HepG2 (cell line): ENCODE measurements around the gene SLC25A11. TPM values are rescaled to one million over a fixed set of nuclear protein-coding genes. Genes with fewer than 3 reads are reported as not detected.

Experiments used
- microRNA-seq: library from miRNA; unstranded; fragments of <30 nt; microRNA quantifications from one replicate; pipeline ENCODE4, GENCODE V29; 2020
- polyA plus RNA-seq, 8 experiments: library from polyadenylated mRNA; depleted of rRNA in 3 of 8; stranded (reverse) in 7 of 8; unstranded in 1 of 8; fragments of >200 nt; fragmentation: Illumina TruSeq in 4 of 8; extraction: Trizol in 4 of 8; gene quantifications; 2 replicates each; pipeline versions ENCODE4 v1.2.1 to v1.2.3, GENCODE V29; 2011 to 2016; ENCODE audit warnings: low read depth in 4 of 8, missing spikeins in 1 of 8, mixed read lengths in 1 of 8; ENCODE audit not compliant: insufficient read depth in 1 of 8
- small RNA-seq, 3 experiments: library from RNA; depleted of rRNA; stranded (forward); fragments of <200 nt; gene quantifications; one replicate each; pipeline ENCODE3, GENCODE V24; 2012; ENCODE audit warnings: low read depth in 2 of 3, low replicate concordance in 1 of 3; ENCODE audit not compliant: insufficient read length in 3 of 3, insufficient read depth in 2 of 3
- total RNA-seq, 5 experiments: library from RNA; depleted of rRNA; stranded (reverse); fragments of >200 nt; fragmentation: Illumina TruSeq; extraction: Trizol; gene quantifications; 2 replicates each; pipeline ENCODE4 v1.2.3, GENCODE V29; 2016; ENCODE audit warnings: low read depth in 1 of 5

Gene SLC25A11
- total and polyA plus RNA-seq, 2 of the 13 experiments (the other 11 are each of a cell fraction or from before 2014, with no cell fraction given): 35.4 to 47.2 TPM

Small RNAs within 50 kb of the gene (microRNA-seq; reads per million reads assigned to microRNA genes)
- gene MIR6864 (not detected), gene MIR6865 (not detected)

Small RNAs within 50 kb of the gene (small RNA-seq; reads per million reads assigned to genes)
- gene MIR6864 (0 to 0.97 (median 0.33) reads per million in 3 experiments), gene MIR6865 (0 to 0.33 (median 0) reads per million in 3 experiments)

Other genes starting within 250 kb of the SLC25A11 start
- 27.8 and 33.2 TPM in 2 replicates for gene PELP1, start 235.9 kb downstream of the SLC25A11 start, total RNA-seq (2016; rRNA removed; fragmentation: Illumina TruSeq; extraction: Trizol)
- gene PELP1, start 235.9 kb downstream of the SLC25A11 start, polyA plus RNA-seq (2011; rRNA removed): 14.9 and 22.5 TPM in 2 replicates
- gene ARRB2, start 229.4 kb downstream of the SLC25A11 start, total RNA-seq (2016; rRNA removed; fragmentation: Illumina TruSeq; extraction: Trizol): 15.5 and 21.5 TPM in 2 replicates
- gene ARRB2, start 229.4 kb downstream of the SLC25A11 start, polyA plus RNA-seq (2011; rRNA removed): 49.2 and 58.4 TPM in 2 replicates
- gene MED11, start 208.6 kb downstream of the SLC25A11 start, total RNA-seq (2016; rRNA removed; fragmentation: Illumina TruSeq; extraction: Trizol): 20.2 and 25.1 TPM in 2 replicates
- 36.2 and 39.0 TPM in 2 replicates for gene MED11, start 208.6 kb downstream of the SLC25A11 start, polyA plus RNA-seq (2011; rRNA removed)
- 0.15 and 0.24 TPM in 2 replicates for gene ZMYND15, start 200.2 kb downstream of the SLC25A11 start, total RNA-seq (2016; rRNA removed; fragmentation: Illumina TruSeq; extraction: Trizol)
- 2.7 and 3.6 TPM in 2 replicates for gene ZMYND15, start 200.2 kb downstream of the SLC25A11 start, polyA plus RNA-seq (2011; rRNA removed)
- gene CXCL16, start 200.1 kb downstream of the SLC25A11 start, total RNA-seq (2016; rRNA removed; fragmentation: Illumina TruSeq; extraction: Trizol): 5.4 and 9.4 TPM in 2 replicates
- gene CXCL16, start 200.1 kb downstream of the SLC25A11 start, polyA plus RNA-seq (2011; rRNA removed): 101 and 142 TPM in 2 replicates
- 15.6 and 30.1 TPM in 2 replicates for gene TM4SF5, start 168.2 kb downstream of the SLC25A11 start, total RNA-seq (2016; rRNA removed; fragmentation: Illumina TruSeq; extraction: Trizol)
- gene TM4SF5, start 168.2 kb downstream of the SLC25A11 start, polyA plus RNA-seq (2011; rRNA removed): 126 and 152 TPM in 2 replicates
- not detected in 2 replicates for gene VMO1, start 153.7 kb downstream of the SLC25A11 start, total RNA-seq (2016; rRNA removed; fragmentation: Illumina TruSeq; extraction: Trizol)
- 0.13 TPM in 1 of 2 replicates, not detected in the other for gene VMO1, start 153.7 kb downstream of the SLC25A11 start, polyA plus RNA-seq (2011; rRNA removed)
- 6.0 and 12.9 TPM in 2 replicates for gene GLTPD2, start 151.1 kb downstream of the SLC25A11 start, total RNA-seq (2016; rRNA removed; fragmentation: Illumina TruSeq; extraction: Trizol)
- 7.5 and 14.9 TPM in 2 replicates for gene GLTPD2, start 151.1 kb downstream of the SLC25A11 start, polyA plus RNA-seq (2011; rRNA removed)
- 264 and 335 TPM in 2 replicates for gene PSMB6, start 143.9 kb downstream of the SLC25A11 start, total RNA-seq (2016; rRNA removed; fragmentation: Illumina TruSeq; extraction: Trizol)
- 277 and 298 TPM in 2 replicates for gene PSMB6, start 143.9 kb downstream of the SLC25A11 start, polyA plus RNA-seq (2011; rRNA removed)
- gene PLD2, start 132.9 kb downstream of the SLC25A11 start, total RNA-seq (2016; rRNA removed; fragmentation: Illumina TruSeq; extraction: Trizol): 7.8 and 13.4 TPM in 2 replicates
- gene PLD2, start 132.9 kb downstream of the SLC25A11 start, polyA plus RNA-seq (2011; rRNA removed): 29.7 and 45.8 TPM in 2 replicates
- gene MINK1, start 106.7 kb downstream of the SLC25A11 start, total RNA-seq (2016; rRNA removed; fragmentation: Illumina TruSeq; extraction: Trizol): 15.2 and 17.2 TPM in 2 replicates
- gene MINK1, start 106.7 kb downstream of the SLC25A11 start, polyA plus RNA-seq (2011; rRNA removed): 63.9 and 75.5 TPM in 2 replicates
- 0.20 TPM in 1 of 2 replicates, not detected in the other for gene C17orf107, start 40.5 kb downstream of the SLC25A11 start, total RNA-seq (2016; rRNA removed; fragmentation: Illumina TruSeq; extraction: Trizol)
- gene C17orf107, start 40.5 kb downstream of the SLC25A11 start, polyA plus RNA-seq (2011; rRNA removed): 0.59 and 0.82 TPM in 2 replicates
- 0.25 and 0.53 TPM in 2 replicates for gene CHRNE, start 36.9 kb downstream of the SLC25A11 start, total RNA-seq (2016; rRNA removed; fragmentation: Illumina TruSeq; extraction: Trizol)
- gene CHRNE, start 36.9 kb downstream of the SLC25A11 start, polyA plus RNA-seq (2011; rRNA removed): 0.59 and 1.3 TPM in 2 replicates
- gene GP1BA, start 7.8 kb downstream of the SLC25A11 start, total RNA-seq (2016; rRNA removed; fragmentation: Illumina TruSeq; extraction: Trizol): not detected in 2 replicates
- not detected in 2 replicates for gene GP1BA, start 7.8 kb downstream of the SLC25A11 start, polyA plus RNA-seq (2011; rRNA removed)
- gene RNF167, start 222 bp upstream of the SLC25A11 start, total RNA-seq (2016; rRNA removed; fragmentation: Illumina TruSeq; extraction: Trizol): 35.7 and 44.1 TPM in 2 replicates
- 45.4 and 49.9 TPM in 2 replicates for gene RNF167, start 222 bp upstream of the SLC25A11 start, polyA plus RNA-seq (2011; rRNA removed)
- 494 and 520 TPM in 2 replicates for gene PFN1, start 8.5 kb upstream of the SLC25A11 start, total RNA-seq (2016; rRNA removed; fragmentation: Illumina TruSeq; extraction: Trizol)
- 589 and 613 TPM in 2 replicates for gene PFN1, start 8.5 kb upstream of the SLC25A11 start, polyA plus RNA-seq (2011; rRNA removed)
- gene ENO3, start 11.1 kb upstream of the SLC25A11 start, total RNA-seq (2016; rRNA removed; fragmentation: Illumina TruSeq; extraction: Trizol): 59.8 and 68.2 TPM in 2 replicates
- gene ENO3, start 11.1 kb upstream of the SLC25A11 start, polyA plus RNA-seq (2011; rRNA removed): 51.9 and 69.8 TPM in 2 replicates
- 59.0 and 74.8 TPM in 2 replicates for gene SPAG7, start 27.8 kb upstream of the SLC25A11 start, total RNA-seq (2016; rRNA removed; fragmentation: Illumina TruSeq; extraction: Trizol)
- gene SPAG7, start 27.8 kb upstream of the SLC25A11 start, polyA plus RNA-seq (2011; rRNA removed): 46.6 and 51.0 TPM in 2 replicates
- 4.0 and 4.1 TPM in 2 replicates for gene CAMTA2, start 47.6 kb upstream of the SLC25A11 start, total RNA-seq (2016; rRNA removed; fragmentation: Illumina TruSeq; extraction: Trizol)
- 7.1 and 8.9 TPM in 2 replicates for gene CAMTA2, start 47.6 kb upstream of the SLC25A11 start, polyA plus RNA-seq (2011; rRNA removed)
- gene INCA1, start 57.5 kb upstream of the SLC25A11 start, total RNA-seq (2016; rRNA removed; fragmentation: Illumina TruSeq; extraction: Trizol): 0.35 and 0.93 TPM in 2 replicates
- gene INCA1, start 57.5 kb upstream of the SLC25A11 start, polyA plus RNA-seq (2011; rRNA removed): 2.6 and 3.3 TPM in 2 replicates
- gene KIF1C, start 57.9 kb upstream of the SLC25A11 start, total RNA-seq (2016; rRNA removed; fragmentation: Illumina TruSeq; extraction: Trizol): 79.0 and 104 TPM in 2 replicates
- gene KIF1C, start 57.9 kb upstream of the SLC25A11 start, polyA plus RNA-seq (2011; rRNA removed): 70.0 and 77.7 TPM in 2 replicates
- 0.13 TPM in 1 of 2 replicates, not detected in the other for gene SLC52A1, start 95.4 kb upstream of the SLC25A11 start, total RNA-seq (2016; rRNA removed; fragmentation: Illumina TruSeq; extraction: Trizol)
- 0.03 TPM in 1 of 2 replicates, not detected in the other for gene SLC52A1, start 95.4 kb upstream of the SLC25A11 start, polyA plus RNA-seq (2011; rRNA removed)
- not detected in 2 replicates for gene ZFP3, start 138.4 kb upstream of the SLC25A11 start, total RNA-seq (2016; rRNA removed; fragmentation: Illumina TruSeq; extraction: Trizol)
- not detected in 2 replicates for gene ZFP3, start 138.4 kb upstream of the SLC25A11 start, polyA plus RNA-seq (2011; rRNA removed)
- 28.7 and 35.4 TPM in 2 replicates for gene ZNF232, start 171.8 kb upstream of the SLC25A11 start, total RNA-seq (2016; rRNA removed; fragmentation: Illumina TruSeq; extraction: Trizol)
- gene ZNF232, start 171.8 kb upstream of the SLC25A11 start, polyA plus RNA-seq (2011; rRNA removed): 7.8 and 9.2 TPM in 2 replicates
- gene USP6, start 176.0 kb upstream of the SLC25A11 start, total RNA-seq (2016; rRNA removed; fragmentation: Illumina TruSeq; extraction: Trizol): 0.04 TPM in 2 replicates
- gene USP6, start 176.0 kb upstream of the SLC25A11 start, polyA plus RNA-seq (2011; rRNA removed): not detected in 2 replicates